IMR-90 (cell line): Measurements from ENCODE around the gene HOXC10. TPM values are rescaled to one million over a fixed set of nuclear protein-coding genes. Genes with fewer than 3 reads are reported as not detected.
A peak's percentile ranks its signal among the peaks of the same experiment; 100 is the strongest.

Source experiments
- ATAC-seq: fragments of 200-7000 bp; cut with Tn5 transposase; 2 replicates; pipeline ENCODE4 v1.9.1; 2020; ENCODE audit warnings: low read depth, mild to moderate bottlenecking, moderate library complexity
- BruUV-seq: library from RNA; stranded (reverse); fragments of 400-500 nt; replicated peaks from 2 replicates; lab custom pipeline; 2021; lab: Mats Ljungman, UMichigan
- CTCF ChIA-PET: fragments of 300-600 bp; formaldehyde crosslinking; extraction: SDS; loops from one replicate; lab custom pipeline; 2021; ENCODE audit warnings: antibody characterized with exemption; lab: Yijun Ruan, JAX
- POLR2A ChIA-PET: fragments of 300-600 bp; sonication (Branson Sonifier 250); formaldehyde crosslinking; loops from one replicate; lab custom pipeline; 2022; ENCODE audit warnings: antibody characterized with exemption; ENCODE audit not compliant: unreplicated experiment; lab: Charles Lee
- DNase-seq: peaks from one replicate; pipeline ENCODE4 v3.0.0; 2013
- H2AFZ ChIP-seq: replicated peaks from 2 replicates; pipeline ENCODE3; 2013; ENCODE audit warnings: low read length, mild to moderate bottlenecking; ENCODE audit not compliant: poor library complexity
- H2AK5ac ChIP-seq: 2 replicates; pipeline ENCODE4 v1.6.1; 2013; ENCODE audit warnings: low read depth, low read length, inconsistent platforms
- H2AK9ac ChIP-seq: replicated peaks from 2 replicates; pipeline ENCODE3; 2013; ENCODE audit warnings: mild to moderate bottlenecking, low read depth, low read length, moderate library complexity; ENCODE audit not compliant: poor library complexity
- H2BK120ac ChIP-seq: 2 replicates; pipeline ENCODE4 v1.6.1; 2013; ENCODE audit warnings: low read depth, low read length, inconsistent platforms
- H2BK15ac ChIP-seq: 3 replicates; pipeline ENCODE4 v1.6.1; 2013; ENCODE audit warnings: low read depth, low read length, inconsistent platforms
- H2BK20ac ChIP-seq: 2 replicates; pipeline ENCODE4 v1.6.1; 2013; ENCODE audit warnings: low read depth, mild to moderate bottlenecking, inconsistent platforms, low read length, moderate library complexity
- H2BK5ac ChIP-seq: 2 replicates; pipeline ENCODE4 v1.6.1; 2013; ENCODE audit warnings: mild to moderate bottlenecking, low read depth, low read length, inconsistent platforms; ENCODE audit not compliant: poor library complexity, severe bottlenecking
- H3K14ac ChIP-seq: replicated peaks from 2 replicates; pipeline ENCODE4 v1.6.1; 2013; ENCODE audit warnings: low read depth, low read length, inconsistent platforms
- H3K18ac ChIP-seq: 2 replicates; pipeline ENCODE4 v1.6.1; 2013; ENCODE audit warnings: low read depth, low read length, control low read depth
- H3K23ac ChIP-seq: 2 replicates; pipeline ENCODE4 v1.6.1; 2013; ENCODE audit warnings: low read depth, low read length, inconsistent platforms
- H3K27ac ChIP-seq: 2 replicates; pipeline ENCODE4 v1.5.1; 2013; ENCODE audit warnings: mild to moderate bottlenecking, control low read depth, low read length; ENCODE audit not compliant: insufficient read depth
- H3K27me3 ChIP-seq: 2 replicates; pipeline ENCODE4 v1.6.1; 2013; ENCODE audit warnings: low read length; ENCODE audit not compliant: control insufficient read depth, insufficient read depth
- H3K36me3 ChIP-seq: 2 replicates; pipeline ENCODE4 v1.6.1; 2013; ENCODE audit warnings: low read length, mixed read lengths; ENCODE audit not compliant: control insufficient read depth, insufficient read depth
- H3K4ac ChIP-seq: 2 replicates; pipeline ENCODE4 v1.6.1; 2013; ENCODE audit warnings: low read depth, low read length, inconsistent platforms
- H3K4me1 ChIP-seq: 2 replicates; pipeline ENCODE4 v1.6.1; 2013; ENCODE audit warnings: low read length, mixed read lengths; ENCODE audit not compliant: control insufficient read depth, insufficient read depth
- H3K4me2 ChIP-seq: 2 replicates; pipeline ENCODE4 v1.6.1; 2013; ENCODE audit warnings: low read depth, mild to moderate bottlenecking, control low read depth, low read length, moderate library complexity
- H3K4me3 ChIP-seq: 2 replicates; pipeline ENCODE4 v1.5.1; 2013; ENCODE audit warnings: low read depth, mild to moderate bottlenecking, control low read depth, low read length, moderate library complexity; ENCODE audit not compliant: insufficient read depth
- H3K56ac ChIP-seq: 2 replicates; pipeline ENCODE4 v1.6.1; 2013; ENCODE audit warnings: low read length, inconsistent platforms; ENCODE audit not compliant: insufficient read depth; ENCODE audit errors: extremely low read depth
- H3K79me1 ChIP-seq, 2 experiments: 2 replicates each; pipeline ENCODE4 v1.6.1; 2013; ENCODE audit warnings: low read length in 2 of 2, inconsistent platforms in 1 of 2, low read depth in 1 of 2
- H3K9ac ChIP-seq: 2 replicates; pipeline ENCODE4 v1.6.1; 2013; ENCODE audit warnings: low read depth, low read length, control low read depth
- H3K9me1 ChIP-seq: 2 replicates; pipeline ENCODE4 v1.6.1; 2013; ENCODE audit warnings: low read length, inconsistent platforms; ENCODE audit not compliant: insufficient read depth
- H3K9me3 ChIP-seq: 2 replicates; pipeline ENCODE4 v1.6.1; 2013; ENCODE audit warnings: low read length; ENCODE audit not compliant: control insufficient read depth, insufficient read depth
- H4K20me1 ChIP-seq: 2 replicates; pipeline ENCODE4 v1.6.1; 2013; ENCODE audit warnings: low read length, inconsistent platforms; ENCODE audit not compliant: insufficient read depth
- H4K5ac ChIP-seq: 2 replicates; pipeline ENCODE4 v1.6.1; 2013; ENCODE audit warnings: mild to moderate bottlenecking, low read depth, low read length, control low read depth
- H4K8ac ChIP-seq, 2 experiments: 2 replicates each; pipeline ENCODE4 v1.6.1; 2013; ENCODE audit warnings: low read depth in 2 of 2, low read length in 2 of 2, control low read depth in 1 of 2, inconsistent platforms in 1 of 2
- H4K91ac ChIP-seq: 2 replicates; pipeline ENCODE4 v1.6.1; 2013; ENCODE audit warnings: low read depth, low read length, inconsistent platforms; ENCODE audit not compliant: insufficient read depth
- POLR2A ChIP-seq: IDR thresholded peaks from 2 replicates; pipeline ENCODE4 v1.6.1; 2012; ENCODE audit warnings: mild to moderate bottlenecking, low read depth, low read length
- RCOR1 ChIP-seq: IDR thresholded peaks from 2 replicates; pipeline ENCODE4 v1.6.1; 2012; ENCODE audit warnings: mild to moderate bottlenecking, low read length, improper control_type of control experiment; ENCODE audit not compliant: insufficient replicate concordance
- RFX5 ChIP-seq: IDR thresholded peaks from 2 replicates; pipeline ENCODE4 v1.8.0; 2012; ENCODE audit warnings: low read depth, mild to moderate bottlenecking, low read length, moderate library complexity
- WGBS, 2 experiments: methylation state at CpG; one replicate each; pipeline versions ENCODE4 v1.1.5 to v1.1.7; 2013; ENCODE audit warnings: missing lambda C conversion rate in 2 of 2; ENCODE audit not compliant: insufficient read length in 1 of 2; ENCODE audit errors: extremely low coverage in 2 of 2; 5-methylcytosine and 5-hydroxymethylcytosine counted together
- dilution Hi-C: fragments of 300-500 bp; cut with HindIII; formaldehyde crosslinking; loops from one replicate; pipeline ENCODE4 v1.14.3; 2018; ENCODE audit warnings: low sequenced_read_pairs; ENCODE audit not compliant: unreplicated experiment
- in situ Hi-C: fragments of 300-500 bp; cut with MboI; formaldehyde crosslinking; loops from 3 replicates; pipeline ENCODE4 v1.14.3; 2019; ENCODE audit warnings: low sequenced_read_pairs, inconsistent platforms, mixed read lengths
- intact Hi-C: fragments of 100-400 bp; cut with micrococcal nuclease; formaldehyde crosslinking; loops from 2 replicates; pipeline ENCODE4 v1.10.0; 2022
- polyA plus RNA-seq, 3 experiments: library from polyadenylated mRNA; depleted of rRNA; stranded (reverse); fragments of >200 nt; gene quantifications; 2 replicates each; pipeline ENCODE4 v1.2.3, GENCODE V29; 2012; ENCODE audit warnings: low replicate concordance in 1 of 3
- total RNA-seq: library from RNA; depleted of rRNA; stranded (reverse); fragments of >200 nt; gene quantifications from 2 replicates; pipeline ENCODE4 v1.2.3, GENCODE V29; 2012

HOXC10 gene
- total and polyA plus RNA-seq, 2 of the 4 experiments (the other 2 are of a cell fraction) = 0.15 TPM; not detected in 1

GRCh38 chr12:53973236-53974042, 11.5 kb upstream of the HOXC10 start:
- Histone ChIP-seq H2BK15ac (no peak overlapping the region), H3K4me1 (peaks cover 2% of the 10 kb centered on the region; the same call in 1 of the 2 replicates), H2BK5ac (no peak overlapping the region), H4K91ac (no peak overlapping the region), H4K20me1 (peaks cover 2% of the 10 kb centered on the region; the same call in 1 of the 2 replicates), H3K4me2 (no peak overlapping the region), H3K27ac (no peak overlapping the region), H2BK20ac (no peak overlapping the region), H3K9me1 (no peaks in the 10 kb centered on the region), H3K18ac (no peak overlapping the region), H2AK5ac (no peak overlapping the region), H3K9me3 (peaks cover 15% of the 10 kb centered on the region), H3K56ac (no peak overlapping the region), H3K27me3 (peaks cover 97% of the 10 kb centered on the region), H3K4ac (no peak overlapping the region), H3K36me3 (no peaks in the 10 kb centered on the region), H2AK9ac (no peak overlapping the region), H4K5ac (no peak overlapping the region), H2AFZ (peak overlapping the region; percentile 32), H4K8ac (no peak overlapping the region), H3K9ac (no peak overlapping the region), H3K4me3 (no peak overlapping the region), H2BK120ac (no peak overlapping the region), H3K79me1 (no peaks in the 10 kb centered on the region), H3K14ac (no peak overlapping the region), H3K23ac (no peak overlapping the region)
- no peak for DNase-seq
- ChIA-PET POLR2A (no interaction called here), CTCF (no interaction called here)
- WGBS, 2 experiments = 2% methylated on average over 22 of the region's 71 CpGs; no CpG with 5 or more reads in 1 of the 2 experiments
- TF ChIP-seq RFX5 (no peak), POLR2A (no peak), RCOR1 (no peak)
- ATAC-seq = no peak
- intact Hi-C loops = no loop called here
- dilution Hi-C loops = no loop called here
- in situ Hi-C loops = no loop called here
- BruUV-seq = no TSS peak
